H9 (cell line): ENCODE measurements around the gene CDK6. TPM values are rescaled to one million over a fixed set of nuclear protein-coding genes. Genes with fewer than 3 reads are reported as not detected.

Source experiments
- DNase-seq: peaks from one replicate; pipeline ENCODE4 v3.0.0-alpha.2; 2017
- H2AFZ ChIP-seq: one replicate; pipeline ENCODE4 v1.6.1; 2013; ENCODE audit warnings: mild to moderate bottlenecking, low read length, control low read depth, moderate library complexity
- H2AK5ac ChIP-seq: 2 replicates; pipeline ENCODE4 v1.6.1; 2013; ENCODE audit warnings: low read length, control low read depth, mixed read lengths; ENCODE audit not compliant: insufficient read length
- H2BK120ac ChIP-seq: one replicate; pipeline ENCODE4 v1.6.1; 2013; ENCODE audit warnings: low read depth, mild to moderate bottlenecking, low read length, control low read depth, inconsistent platforms; ENCODE audit not compliant: poor library complexity, severe bottlenecking
- H2BK12ac ChIP-seq: 2 replicates; pipeline ENCODE4 v1.6.1; 2013; ENCODE audit warnings: low read length, control low read depth, mixed read lengths, low read depth; ENCODE audit not compliant: insufficient read length
- H2BK15ac ChIP-seq: 2 replicates; pipeline ENCODE4 v1.6.1; 2013; ENCODE audit warnings: low read depth, low read length, control low read depth
- H2BK20ac ChIP-seq: one replicate; pipeline ENCODE4 v1.6.1; 2013; ENCODE audit warnings: low read depth, mild to moderate bottlenecking, low read length, control low read depth, inconsistent platforms; ENCODE audit not compliant: poor library complexity, severe bottlenecking
- H2BK5ac ChIP-seq: 2 replicates; pipeline ENCODE4 v1.6.1; 2013; ENCODE audit warnings: low read length, control low read depth, mixed read lengths; ENCODE audit not compliant: insufficient read length
- H3K14ac ChIP-seq: 2 replicates; pipeline ENCODE4 v1.6.1; 2013; ENCODE audit warnings: low read length, control low read depth; ENCODE audit not compliant: insufficient read depth
- H3K18ac ChIP-seq: 2 replicates; pipeline ENCODE4 v1.6.1; 2013; ENCODE audit warnings: low read depth, mild to moderate bottlenecking, mixed read lengths, low read length, control low read depth; ENCODE audit not compliant: insufficient read length
- H3K23ac ChIP-seq: 2 replicates; pipeline ENCODE4 v1.6.1; 2013; ENCODE audit warnings: low read length, control low read depth, mixed read lengths, low read depth; ENCODE audit not compliant: insufficient read length
- H3K23me2 ChIP-seq: 2 replicates; pipeline ENCODE4 v1.6.1; 2013; ENCODE audit warnings: low read depth, mild to moderate bottlenecking, mixed read lengths, low read length, control low read depth; ENCODE audit not compliant: insufficient read length, poor library complexity, severe bottlenecking
- H3K27ac ChIP-seq: 2 replicates; pipeline ENCODE4 v1.5.1; 2013; ENCODE audit warnings: low read length, control low read depth, mixed read lengths, low read depth; ENCODE audit not compliant: insufficient read length
- H3K27me3 ChIP-seq: 2 replicates; pipeline ENCODE4 v1.6.1; 2013; ENCODE audit warnings: low read length, control low read depth, inconsistent platforms; ENCODE audit not compliant: insufficient read depth
- H3K4ac ChIP-seq: 2 replicates; pipeline ENCODE4 v1.6.1; 2013; ENCODE audit warnings: low read depth, mild to moderate bottlenecking, control low read depth, inconsistent platforms, low read length, moderate library complexity
- H3K4me1 ChIP-seq: 2 replicates; pipeline ENCODE4 v1.6.1; 2013; ENCODE audit warnings: low read length, control low read depth, inconsistent platforms; ENCODE audit not compliant: insufficient read depth
- H3K4me2 ChIP-seq: 2 replicates; pipeline ENCODE4 v1.6.1; 2013; ENCODE audit warnings: low read length, control low read depth, mixed read lengths; ENCODE audit not compliant: insufficient read length, insufficient read depth
- H3K56ac ChIP-seq: 2 replicates; pipeline ENCODE4 v1.6.1; 2013; ENCODE audit warnings: low read depth, mild to moderate bottlenecking, mixed read lengths, low read length, control low read depth; ENCODE audit not compliant: insufficient read length
- H3K79me1 ChIP-seq: 2 replicates; pipeline ENCODE4 v1.6.1; 2013; ENCODE audit warnings: low read depth, mild to moderate bottlenecking, moderate library complexity, low read length, control low read depth, inconsistent platforms; ENCODE audit not compliant: insufficient read depth, poor library complexity, severe bottlenecking
- H3K79me2 ChIP-seq: 2 replicates; pipeline ENCODE4 v1.6.1; 2013; ENCODE audit warnings: low read length, control low read depth, inconsistent platforms; ENCODE audit not compliant: insufficient read depth
- H3K9ac ChIP-seq: 2 replicates; pipeline ENCODE4 v1.6.1; 2013; ENCODE audit warnings: low read length, control low read depth, mixed read lengths; ENCODE audit not compliant: insufficient read length; ENCODE audit errors: extremely low read depth
- H3K9me3 ChIP-seq: one replicate; pipeline ENCODE4 v1.6.1; 2013; ENCODE audit warnings: low read depth, low read length, inconsistent platforms; ENCODE audit not compliant: control insufficient read depth
- H3T11ph ChIP-seq: one replicate; pipeline ENCODE4 v1.6.1; 2013; ENCODE audit warnings: mild to moderate bottlenecking, low read length, control low read depth, inconsistent platforms
- H4K20me1 ChIP-seq: one replicate; pipeline ENCODE4 v1.6.1; 2013; ENCODE audit not compliant: control insufficient read depth, insufficient read length, insufficient read depth
- H4K5ac ChIP-seq: 2 replicates; pipeline ENCODE4 v1.6.1; 2013; ENCODE audit warnings: low read depth, mild to moderate bottlenecking, mixed read lengths, low read length, control low read depth; ENCODE audit not compliant: insufficient read length
- H4K8ac ChIP-seq: replicated peaks from 2 replicates; pipeline ENCODE4 v1.6.1; 2013; ENCODE audit warnings: low read length, control low read depth, mixed read lengths, low read depth; ENCODE audit not compliant: insufficient read length
- H4K91ac ChIP-seq: 2 replicates; pipeline ENCODE4 v1.6.1; 2013; ENCODE audit warnings: low read depth, mild to moderate bottlenecking, moderate library complexity, mixed read lengths, low read length, control low read depth; ENCODE audit not compliant: insufficient read length
- H3K27ac Mint-ChIP-seq, 3 experiments: 2 replicates in 2 of 3; 3 replicates in 1 of 3; pipeline ENCODE4 v1.8.0; 2020 to 2021; ENCODE audit warnings: mixed read lengths in 3 of 3, mild to moderate bottlenecking in 1 of 3, moderate library complexity in 1 of 3
- H3K27me3 Mint-ChIP-seq: 2 replicates; pipeline ENCODE4 v1.8.0; 2021; ENCODE audit warnings: low read depth, mild to moderate bottlenecking, moderate library complexity, mixed read lengths
- H3K36me3 Mint-ChIP-seq, 3 experiments: 2 replicates in 2 of 3; 3 replicates in 1 of 3; pipeline ENCODE4 v1.8.0; 2020 to 2021; ENCODE audit warnings: low read depth in 3 of 3, mixed read lengths in 3 of 3; ENCODE audit not compliant: insufficient read depth in 1 of 3
- H3K4me1 Mint-ChIP-seq, 2 experiments: 2 replicates each; pipeline ENCODE4 v1.8.0; 2020; ENCODE audit warnings: mixed read lengths in 2 of 2
- H3K4me3 Mint-ChIP-seq, 2 experiments: 2 replicates in 1 of 2; 3 replicates in 1 of 2; pipeline ENCODE4 v1.8.0; 2020 to 2021; ENCODE audit warnings: mild to moderate bottlenecking in 2 of 2, mixed read lengths in 2 of 2, moderate library complexity in 1 of 2
- H3K9me3 Mint-ChIP-seq, 2 experiments: 2 replicates in 1 of 2; 3 replicates in 1 of 2; pipeline ENCODE4 v1.8.0; 2020; ENCODE audit warnings: mild to moderate bottlenecking in 2 of 2, mixed read lengths in 2 of 2, moderate library complexity in 1 of 2
- WGBS: extraction: QIAGEN DNeasy Blood & Tissue Kit; methylation state at CpG from one replicate; pipeline ENCODE4 v1.1.7; 2013; ENCODE audit warnings: missing lambda C conversion rate, low lambda C conversion rate, mixed read lengths; ENCODE audit not compliant: insufficient read length; ENCODE audit errors: extremely low coverage; 5-methylcytosine and 5-hydroxymethylcytosine counted together
- total RNA-seq: library from RNA; stranded (reverse); gene quantifications from 2 replicates; pipeline ENCODE4 v1.2.1, GENCODE V29; 2021
- TF ChIP-seq, protein P1 (sequence below): fragments of 200-600 bp; sonication (generic); conservative IDR thresholded peaks from 3 replicates; pipeline ENCODE4 v1.8.0; 2021; ENCODE audit warnings: antibody characterized with exemption, mild to moderate bottlenecking

The CDK6 gene
- total RNA-seq, 1 experiment from 2014 or later, result 30.0 TPM

DNA sequence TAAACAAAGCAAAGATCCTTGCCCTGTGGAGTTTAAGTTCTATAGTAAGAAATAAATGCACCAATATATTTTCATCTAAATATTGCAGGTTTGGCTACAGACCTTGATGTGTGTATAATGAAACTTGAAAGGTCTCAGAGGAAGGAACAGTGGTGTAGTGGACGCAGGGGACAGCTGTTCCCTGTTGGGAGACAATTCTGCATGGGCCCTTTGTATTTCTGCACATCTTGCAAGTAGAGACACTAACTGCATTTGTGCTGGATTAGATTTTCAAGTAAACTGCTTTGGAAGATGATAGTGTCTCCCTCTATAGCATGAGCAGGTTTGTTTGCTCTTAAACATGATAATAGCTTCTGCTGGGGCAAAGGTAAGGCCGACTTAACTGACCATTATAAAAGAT is 188.7 kb downstream of the CDK6 start:
- Histone ChIP-seq H2BK20ac (no peak overlapping the region), H3K79me2 (no peaks in the 10 kb centered on the region), H3K9ac (no peak overlapping the region), H3K4me1 (no peaks in the 10 kb centered on the region), H3K4ac (no peak overlapping the region), H4K8ac (no peak overlapping the region), H3K18ac (no peak overlapping the region), H2BK5ac (no peak overlapping the region), H2AK5ac (no peak overlapping the region), H2AFZ (no peak overlapping the region), H3K79me1 (no peaks in the 10 kb centered on the region), H3K4me2 (no peak overlapping the region), H4K20me1 (no peaks in the 10 kb centered on the region), H3K23ac (no peak overlapping the region), H3K23me2 (no peaks in the 10 kb centered on the region), H2BK15ac (no peak overlapping the region), H3K56ac (no peak overlapping the region), H2BK12ac (no peak overlapping the region), H3K27me3 (no peaks in the 10 kb centered on the region), H3K14ac (no peak overlapping the region), H3T11ph (no peak overlapping the region), H2BK120ac (no peak overlapping the region), H3K9me3 (no peaks in the 10 kb centered on the region), H3K27ac (no peak overlapping the region), H4K91ac (no peak overlapping the region), H4K5ac (no peak overlapping the region)
- H3K27ac Mint-ChIP-seq, result no peak overlapping the region
- no peaks in the 10 kb centered on the region for H3K27me3 Mint-ChIP-seq
- TF ChIP-seq, protein P1, sequence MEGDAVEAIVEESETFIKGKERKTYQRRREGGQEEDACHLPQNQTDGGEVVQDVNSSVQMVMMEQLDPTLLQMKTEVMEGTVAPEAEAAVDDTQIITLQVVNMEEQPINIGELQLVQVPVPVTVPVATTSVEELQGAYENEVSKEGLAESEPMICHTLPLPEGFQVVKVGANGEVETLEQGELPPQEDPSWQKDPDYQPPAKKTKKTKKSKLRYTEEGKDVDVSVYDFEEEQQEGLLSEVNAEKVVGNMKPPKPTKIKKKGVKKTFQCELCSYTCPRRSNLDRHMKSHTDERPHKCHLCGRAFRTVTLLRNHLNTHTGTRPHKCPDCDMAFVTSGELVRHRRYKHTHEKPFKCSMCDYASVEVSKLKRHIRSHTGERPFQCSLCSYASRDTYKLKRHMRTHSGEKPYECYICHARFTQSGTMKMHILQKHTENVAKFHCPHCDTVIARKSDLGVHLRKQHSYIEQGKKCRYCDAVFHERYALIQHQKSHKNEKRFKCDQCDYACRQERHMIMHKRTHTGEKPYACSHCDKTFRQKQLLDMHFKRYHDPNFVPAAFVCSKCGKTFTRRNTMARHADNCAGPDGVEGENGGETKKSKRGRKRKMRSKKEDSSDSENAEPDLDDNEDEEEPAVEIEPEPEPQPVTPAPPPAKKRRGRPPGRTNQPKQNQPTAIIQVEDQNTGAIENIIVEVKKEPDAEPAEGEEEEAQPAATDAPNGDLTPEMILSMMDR, result no peak
- no peaks in the 10 kb centered on the region for H3K36me3 Mint-ChIP-seq
- no peaks in the 10 kb centered on the region for H3K9me3 Mint-ChIP-seq
- no CpG with 5 or more reads among the region's 2 CpGs for whole genome bisulfite sequencing
- no peak for DNase-seq
- no peak overlapping the region for H3K4me3 Mint-ChIP-seq
- H3K4me1 Mint-ChIP-seq, result peaks cover 8 to 11% of the 10 kb centered on the region in 2 experiments; a peak in 3 of 4 replicates
